ENCODE results near the gene HMCN2. TPM values are rescaled to one million over a fixed set of nuclear protein-coding genes. Genes with fewer than 3 reads are reported as not detected.

The HMCN2 gene
- total RNA-seq, 1 experiment from 2014 or later, result 8.6 TPM

GRCh38 chr9:130345009-130345896 lies 79.7 kb downstream of the HMCN2 start:
- Mint-ChIP-seq H3K27ac (no peak overlapping the region), H3K27me3 (ENCODE audit: low read depth) (no peaks in the 10 kb centered on the region), H3K36me3 (ENCODE audit: insufficient read depth in 1 of 3, low read depth in 3 of 3) (no peaks in the 10 kb centered on the region), H3K4me3 (no peak overlapping the region), H3K4me1 (peaks cover 2 to 3% of the 10 kb centered on the region in 2 experiments; a peak in 3 of 4 replicates), H3K9me3 (no peaks in the 10 kb centered on the region)
- H2BK20ac ChIP-seq (ENCODE audit: low read depth, low read length, poor library complexity, severe bottlenecking), result no peak overlapping the region
- 100% methylated on average over 3 of the region's 9 CpGs for WGBS (ENCODE audit: extremely low coverage, insufficient read length, low lambda C conversion rate)
- H3K14ac ChIP-seq (ENCODE audit: insufficient read depth, low read length), result no peak overlapping the region
- H3K4ac ChIP-seq (ENCODE audit: low read depth, low read length), result no peak overlapping the region
- H3K9me3 ChIP-seq (ENCODE audit: control insufficient read depth, low read depth, low read length), result no peaks in the 10 kb centered on the region
- H3K27me3 ChIP-seq (ENCODE audit: insufficient read depth, low read length), result no peaks in the 10 kb centered on the region
- no peaks in the 10 kb centered on the region for H3K79me2 ChIP-seq (ENCODE audit: insufficient read depth, low read length)
- H3K23me2 ChIP-seq (ENCODE audit: insufficient read length, low read depth, low read length, poor library complexity, severe bottlenecking), result no peaks in the 10 kb centered on the region
- no peak overlapping the region for H3K4me2 ChIP-seq (ENCODE audit: insufficient read depth, insufficient read length, low read length)
- H3K18ac ChIP-seq (ENCODE audit: insufficient read length, low read depth, low read length), result no peak overlapping the region
- H3K56ac ChIP-seq (ENCODE audit: insufficient read length, low read depth, low read length), result no peak overlapping the region
- no peaks in the 10 kb centered on the region for H3K79me1 ChIP-seq (ENCODE audit: insufficient read depth, low read depth, low read length, poor library complexity, severe bottlenecking)
- H3K4me1 ChIP-seq (ENCODE audit: insufficient read depth, low read length), result no peaks in the 10 kb centered on the region
- H3K27ac ChIP-seq (ENCODE audit: insufficient read length, low read depth, low read length), result no peak overlapping the region
- no peak overlapping the region for H4K91ac ChIP-seq (ENCODE audit: insufficient read length, low read depth, low read length)
- no peak overlapping the region for H3T11ph ChIP-seq (ENCODE audit: low read length)
- H2BK120ac ChIP-seq (ENCODE audit: low read depth, low read length, poor library complexity, severe bottlenecking), result no peak overlapping the region
- no peak overlapping the region for H2BK5ac ChIP-seq (ENCODE audit: insufficient read length, low read length)
- no peak for DNase-seq
- H4K20me1 ChIP-seq (ENCODE audit: control insufficient read depth, insufficient read depth, insufficient read length), result no peaks in the 10 kb centered on the region
- H4K8ac ChIP-seq (replicated peaks; ENCODE audit: insufficient read length, low read depth, low read length), result no peak overlapping the region
- H3K9ac ChIP-seq (ENCODE audit: extremely low read depth, insufficient read length, low read length), result no peak overlapping the region
- H3K23ac ChIP-seq (ENCODE audit: insufficient read length, low read depth, low read length), result no peak overlapping the region
- TF ChIP-seq CTCF (conservative IDR thresholded peaks at IDR 0.05), result no peak
- H4K5ac ChIP-seq (ENCODE audit: insufficient read length, low read depth, low read length), result peak overlapping the region; percentile 1
- no peak overlapping the region for H2BK15ac ChIP-seq (ENCODE audit: low read depth, low read length)
- H2AK5ac ChIP-seq (ENCODE audit: insufficient read length, low read length), result no peak overlapping the region
- H2BK12ac ChIP-seq (ENCODE audit: insufficient read length, low read depth, low read length), result no peak overlapping the region
- no peak overlapping the region for H2AFZ ChIP-seq (ENCODE audit: low read length)

Measured in H9 (cell line).